NCI-H1105 treated with DMSO at 0.1 percent for 48 hours (cell line): ENCODE measurements around the gene TRIM29.
"Not testable (repeated sequence)": the region's sequence is repeated elsewhere in the genome, so short reads cannot be mapped to it uniquely, and the experiment has no call there.

Experiments
- DNase-seq: peaks from one replicate; lab custom pipeline; 2025; lab: John Stamatoyannopoulos, UW

TRIM29 gene

GRCh38 chr11:120137611-120138521, at the start of gene TRIM29:
TSS of gene TRIM29 (minus strand) at chr11:120138113. CDS start at chr11:120138031, 82 bp downstream.
- DNase-seq = no peak

- no peak for DNase-seq
These were observed 49.1 kb upstream of the TRIM29 start for GRCh38 chr11:120186774-120187591.

GRCh38 chr11:120186456-120186773, 48.5 kb upstream of the TRIM29 start:
- no peak for DNase-seq

- DNase-seq = no peak
These were observed 48.0 kb upstream of the TRIM29 start for GRCh38 chr11:120185706-120186455.

GRCh38 chr11:120184946-120185705, 47.2 kb upstream of the TRIM29 start:
- no peak for DNase-seq

GRCh38 chr11:120184371-120184945, 46.5 kb upstream of the TRIM29 start:
- no peak for DNase-seq

GRCh38 chr11:120183701-120184141, 45.8 kb upstream of the TRIM29 start:
- DNase-seq = no peak

GRCh38 chr11:120182790-120183491, 45.0 kb upstream of the TRIM29 start:
- DNase-seq = peak; percentile 33

GRCh38 chr11:120182372-120182771, 44.5 kb upstream of the TRIM29 start:
- no peak for DNase-seq

GRCh38 chr11:120181376-120181975, 43.6 kb upstream of the TRIM29 start:
- DNase-seq = no peak

GRCh38 chr11:120180551-120181232, 42.8 kb upstream of the TRIM29 start:
- DNase-seq = no peak

- not testable (repeated sequence) for DNase-seq
These were observed 42.1 kb upstream of the TRIM29 start for GRCh38 chr11:120180063-120180462.

- no peak for DNase-seq
These were observed 41.3 kb upstream of the TRIM29 start for GRCh38 chr11:120179057-120179672.

- DNase-seq = no peak
These were observed 40.7 kb upstream of the TRIM29 start for GRCh38 chr11:120178561-120179056.

GRCh38 chr11:120174866-120175265, 37.0 kb upstream of the TRIM29 start:
- DNase-seq = no peak

GRCh38 chr11:120173807-120174206, 35.9 kb upstream of the TRIM29 start:
- DNase-seq = no peak

- DNase-seq = no peak
These were observed 35.2 kb upstream of the TRIM29 start for GRCh38 chr11:120173019-120173705.
